HG03469 (cell line): ENCODE measurements around the gene PTPRN2.
"Not testable (repeated sequence)": the region's sequence is repeated elsewhere in the genome, so short reads cannot be mapped to it uniquely, and the experiment has no call there.

Experiments used
- ATAC-seq: cut with Tn5 transposase; IDR thresholded peaks from one replicate; pipeline ENCODE4 v1.9.1; 2021; ENCODE audit warnings: mild to moderate bottlenecking, moderate library complexity, moderate number of reproducible peaks; ENCODE audit not compliant: unreplicated experiment

The PTPRN2 gene

DNA sequence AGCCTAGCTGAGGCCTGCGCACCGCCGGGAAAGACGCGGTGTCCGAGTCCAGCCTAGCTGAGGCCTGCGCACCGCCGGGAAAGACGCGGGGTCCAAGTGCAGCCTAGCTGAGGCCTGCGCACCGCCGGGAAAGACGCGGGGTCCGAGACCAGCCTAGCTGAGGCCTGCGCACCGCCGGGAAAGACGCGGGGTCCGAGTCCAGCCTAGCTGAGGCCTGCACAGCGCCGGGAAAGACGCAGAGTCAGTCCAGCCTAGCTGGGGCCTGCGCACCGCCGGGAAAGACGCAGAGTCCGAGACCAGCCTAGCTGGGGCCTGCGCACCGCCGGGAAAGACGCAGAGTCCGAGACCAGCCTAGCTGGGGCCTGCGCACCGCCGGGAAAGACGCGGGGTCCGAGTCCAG, 161.9 kb downstream of the PTPRN2 start:
- not testable (repeated sequence) for ATAC-seq

DNA sequence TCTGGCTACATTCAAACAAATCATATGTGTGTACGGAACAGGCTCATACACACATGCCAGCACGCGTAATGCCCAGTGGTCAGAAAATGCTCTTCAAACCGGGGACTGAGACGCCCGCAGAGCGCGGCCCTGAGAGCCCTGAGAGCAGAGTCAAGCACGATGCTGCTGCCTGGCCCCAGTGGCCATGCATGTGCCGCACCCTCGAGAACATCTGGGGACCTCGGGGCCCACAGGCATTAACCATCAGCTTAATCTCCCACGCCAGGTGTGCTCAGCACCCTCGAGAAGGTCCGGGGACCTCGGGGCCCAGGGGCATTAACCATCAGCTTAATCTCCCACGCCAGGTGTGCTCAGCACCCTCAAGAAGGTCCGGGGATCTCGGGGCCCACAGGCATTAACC, 163.1 kb downstream of the PTPRN2 start:
- no peak for ATAC-seq

GRCh38 chr7:158424011-158424410, 163.6 kb downstream of the PTPRN2 start:
- ATAC-seq: no peak

GRCh38 chr7:158422887-158423560, 164.6 kb downstream of the PTPRN2 start:
- ATAC-seq: no peak

DNA sequence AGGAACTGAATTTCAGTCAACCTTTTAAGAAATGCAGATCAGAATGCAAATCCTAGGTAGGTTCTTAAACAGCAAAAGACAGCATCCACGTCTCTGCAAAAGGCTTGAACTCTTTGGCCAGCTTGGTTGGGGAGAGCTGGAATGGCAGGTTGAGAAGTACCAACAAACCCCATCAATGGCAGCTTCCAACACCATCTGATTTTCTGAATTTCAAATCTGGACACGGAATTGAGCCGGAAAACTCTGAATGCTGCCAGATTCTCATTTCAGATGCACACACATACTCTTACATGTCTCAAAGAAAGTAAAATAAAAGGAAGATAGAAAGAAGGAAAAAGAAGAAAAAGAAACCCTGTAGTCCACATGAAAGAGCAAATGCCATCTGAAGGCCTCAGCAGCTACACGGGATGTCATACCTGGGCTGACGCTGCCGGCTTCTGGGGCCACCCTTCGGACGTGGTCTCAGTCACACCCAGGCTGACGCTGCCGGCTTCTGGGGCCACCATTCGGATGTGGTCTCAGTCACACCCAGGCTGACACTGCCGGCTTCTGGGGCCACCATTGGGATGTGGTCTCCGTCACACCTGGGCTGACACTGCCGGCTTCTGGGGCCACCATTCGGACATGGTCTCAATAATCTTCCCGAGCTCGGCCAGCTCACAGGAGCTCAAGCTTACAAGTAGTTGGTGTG, 165.3 kb downstream of the PTPRN2 start:
- no peak for ATAC-seq

GRCh38 chr7:158421361-158421760, 166.3 kb downstream of the PTPRN2 start:
- ATAC-seq: no peak

- no peak for ATAC-seq
These were observed 166.9 kb downstream of the PTPRN2 start for GRCh38 chr7:158420591-158421340.

DNA sequence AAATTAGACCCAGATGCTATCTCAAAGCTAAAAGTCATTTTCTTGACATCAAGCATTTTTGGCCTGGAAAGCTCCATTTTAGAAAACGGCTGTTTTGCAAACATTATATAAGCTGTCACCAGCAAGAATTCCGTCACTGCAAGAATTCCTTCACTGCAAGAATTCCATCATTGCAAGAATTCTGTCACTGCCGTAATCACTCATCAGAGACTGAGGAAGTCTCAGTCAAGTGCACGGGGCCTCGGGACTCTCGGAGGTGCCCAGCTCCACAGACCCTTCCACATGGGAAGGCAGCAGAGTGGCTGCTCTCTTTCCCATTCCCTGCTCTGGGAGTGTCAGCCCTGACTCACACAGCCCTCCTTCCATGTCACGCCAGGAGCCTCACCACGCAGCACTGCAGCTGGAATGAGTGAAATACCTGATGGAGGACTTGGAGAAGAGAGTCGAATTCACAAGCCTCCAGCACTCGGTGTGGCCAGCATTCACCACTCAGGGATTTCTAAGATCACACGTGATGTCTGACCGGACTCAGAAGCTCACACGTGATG, 168.3 kb downstream of the PTPRN2 start:
- no peak for ATAC-seq

DNA sequence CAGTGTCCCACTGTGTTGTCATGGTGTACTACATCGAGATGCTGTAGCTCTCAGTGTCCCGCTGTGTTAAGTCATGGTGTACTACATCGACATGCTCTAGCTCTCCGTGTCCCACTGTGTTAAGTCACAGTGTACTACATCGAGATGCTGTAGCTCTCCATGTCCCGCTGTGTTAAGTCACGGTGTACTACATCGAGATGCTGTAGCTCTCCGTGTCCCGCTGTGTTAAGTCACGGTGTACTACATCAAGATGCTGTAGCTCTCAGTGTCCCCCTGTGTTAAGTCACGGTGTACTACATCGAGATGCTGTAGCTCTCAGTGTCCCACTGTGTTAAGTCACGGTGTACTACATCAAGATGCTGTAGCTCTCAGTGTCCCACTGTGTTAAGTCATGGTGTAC, 169.2 kb downstream of the PTPRN2 start:
- not testable (repeated sequence) for ATAC-seq

DNA sequence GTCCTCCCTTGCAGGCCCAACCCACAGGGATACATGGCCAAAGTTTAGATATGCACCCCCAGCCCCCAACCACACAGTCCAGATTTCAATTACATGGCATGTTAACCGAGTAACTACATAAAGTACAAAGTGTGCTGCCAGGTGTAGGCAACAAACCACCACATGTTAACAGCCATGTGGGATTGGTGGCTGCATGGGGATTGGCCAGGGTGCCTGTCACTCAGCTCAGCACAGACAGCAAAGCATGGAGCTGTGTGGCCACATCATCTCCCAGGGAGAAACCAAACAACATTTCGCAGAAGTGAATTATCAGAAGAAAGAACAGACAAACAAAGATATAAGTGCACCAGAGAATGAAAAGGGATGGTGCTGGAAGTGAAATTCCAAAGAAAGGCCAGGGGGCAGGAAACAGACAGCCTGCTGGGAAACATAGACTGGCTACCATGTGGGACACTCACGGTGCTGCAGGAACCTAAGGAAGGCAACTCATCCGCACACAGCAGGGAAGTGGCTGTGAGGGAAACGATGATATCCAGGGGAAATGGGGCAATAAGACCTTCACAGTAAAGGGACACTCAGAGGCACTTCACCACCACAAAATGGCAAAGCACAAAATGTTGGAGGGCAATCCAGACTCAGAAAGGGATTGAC, 171.2 kb downstream of the PTPRN2 start:
- ATAC-seq: no peak

DNA sequence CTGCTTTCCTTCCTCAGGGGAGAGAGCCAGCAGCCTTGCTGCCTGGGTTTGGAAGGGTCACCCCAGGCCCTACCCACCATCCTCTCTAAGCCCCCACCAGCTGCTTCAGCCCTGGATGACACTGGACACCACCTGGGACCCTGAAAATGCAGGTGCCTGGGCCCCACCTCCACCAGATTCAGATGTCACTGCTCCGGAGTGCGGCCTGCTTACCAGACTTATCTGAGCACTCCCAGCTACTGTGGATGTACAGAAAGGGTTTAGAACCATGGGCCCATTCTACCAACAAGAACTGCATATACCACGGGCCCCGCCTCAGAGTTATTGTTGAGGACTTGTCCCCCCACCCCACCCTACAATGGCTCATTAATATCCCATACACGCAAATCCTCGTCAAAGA, 172.3 kb downstream of the PTPRN2 start:
- no peak for ATAC-seq

DNA sequence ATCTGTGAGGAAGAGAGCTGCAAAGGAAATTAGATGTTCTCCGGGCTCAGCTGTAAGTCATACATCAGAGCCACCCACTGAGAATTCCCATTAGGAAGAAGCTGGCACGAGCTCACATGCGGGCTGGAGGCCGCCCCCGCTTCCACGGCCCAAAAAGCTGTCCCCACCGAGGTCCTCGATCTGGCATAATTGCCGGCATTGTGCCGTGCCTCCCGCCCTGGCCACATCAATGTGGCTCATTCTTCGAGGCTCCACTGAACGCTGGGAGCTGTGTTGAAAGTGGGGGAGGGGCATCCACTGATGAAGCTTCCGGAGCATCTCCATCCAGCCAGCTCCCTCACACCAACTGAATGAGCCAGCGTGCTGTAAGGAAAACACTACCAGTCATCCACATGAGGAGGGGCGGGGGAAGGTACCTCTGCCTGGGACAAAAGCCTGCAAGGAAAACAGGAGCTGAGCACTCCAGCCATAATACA, 173.1 kb downstream of the PTPRN2 start:
- no peak for ATAC-seq

DNA sequence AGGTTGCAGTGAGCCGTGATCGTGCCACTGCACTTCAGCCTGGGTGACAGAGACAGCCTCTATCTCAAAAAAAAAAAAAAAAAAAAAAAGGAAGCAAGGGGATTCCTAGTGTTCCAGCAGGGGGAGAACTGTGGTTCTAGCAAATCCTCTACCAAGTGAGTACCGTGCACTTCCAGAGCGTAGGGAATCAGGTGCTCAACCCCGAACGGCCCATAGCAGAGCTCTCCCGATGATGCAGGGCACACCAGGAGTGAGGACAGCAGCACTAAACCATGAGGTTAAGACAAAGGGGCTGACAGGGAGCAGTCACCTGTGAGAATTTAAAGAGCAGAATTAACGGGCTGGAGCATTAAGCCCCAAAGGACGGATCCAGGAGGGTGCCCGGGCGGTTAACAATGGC, 173.6 kb downstream of the PTPRN2 start:
- no peak for ATAC-seq

- no peak for ATAC-seq
These were observed 176.2 kb downstream of the PTPRN2 start for GRCh38 chr7:158411232-158411950.

- no peak for ATAC-seq
These were observed 176.9 kb downstream of the PTPRN2 start for GRCh38 chr7:158410720-158411119.

DNA sequence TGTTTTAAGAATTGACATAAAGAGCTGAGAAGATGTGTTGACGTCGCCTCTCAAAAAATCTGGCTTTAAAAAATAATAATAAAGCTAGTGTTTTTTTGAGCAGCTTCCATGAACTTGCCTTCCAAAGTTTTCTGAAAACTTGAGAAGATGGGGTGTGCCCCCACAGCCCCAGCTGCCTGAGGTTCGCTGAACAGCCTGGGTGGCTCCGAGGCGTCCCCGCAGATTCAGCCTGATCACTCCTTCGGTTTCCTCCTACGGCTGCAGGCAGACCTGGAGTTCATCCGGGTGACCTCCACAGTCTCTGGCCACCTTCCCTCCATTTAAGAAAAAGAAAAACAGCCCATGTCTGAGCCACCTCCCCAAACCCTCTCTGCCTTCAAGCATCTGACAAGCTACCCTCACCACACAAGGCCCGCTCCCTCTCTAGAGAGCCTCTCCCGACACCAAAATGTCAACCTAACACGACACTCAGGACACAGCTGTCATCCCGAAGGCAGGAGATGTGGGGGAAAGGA, 177.8 kb downstream of the PTPRN2 start:
- ATAC-seq: no peak

GRCh38 chr7:158409120-158409519, 178.5 kb downstream of the PTPRN2 start:
- ATAC-seq: no peak

- no peak for ATAC-seq
These were observed 179.2 kb downstream of the PTPRN2 start for GRCh38 chr7:158408318-158408920.

GRCh38 chr7:158407581-158408317, 179.9 kb downstream of the PTPRN2 start:
- no peak for ATAC-seq
